GM21360 (cell line): Measurements from ENCODE around the gene MARCHF6.

Source experiments
- ATAC-seq: cut with Tn5 transposase; IDR thresholded peaks from one replicate; pipeline ENCODE4 v1.9.1; 2021; ENCODE audit warnings: mild to moderate bottlenecking, moderate library complexity; ENCODE audit not compliant: unreplicated experiment

MARCHF6 gene, protein sequence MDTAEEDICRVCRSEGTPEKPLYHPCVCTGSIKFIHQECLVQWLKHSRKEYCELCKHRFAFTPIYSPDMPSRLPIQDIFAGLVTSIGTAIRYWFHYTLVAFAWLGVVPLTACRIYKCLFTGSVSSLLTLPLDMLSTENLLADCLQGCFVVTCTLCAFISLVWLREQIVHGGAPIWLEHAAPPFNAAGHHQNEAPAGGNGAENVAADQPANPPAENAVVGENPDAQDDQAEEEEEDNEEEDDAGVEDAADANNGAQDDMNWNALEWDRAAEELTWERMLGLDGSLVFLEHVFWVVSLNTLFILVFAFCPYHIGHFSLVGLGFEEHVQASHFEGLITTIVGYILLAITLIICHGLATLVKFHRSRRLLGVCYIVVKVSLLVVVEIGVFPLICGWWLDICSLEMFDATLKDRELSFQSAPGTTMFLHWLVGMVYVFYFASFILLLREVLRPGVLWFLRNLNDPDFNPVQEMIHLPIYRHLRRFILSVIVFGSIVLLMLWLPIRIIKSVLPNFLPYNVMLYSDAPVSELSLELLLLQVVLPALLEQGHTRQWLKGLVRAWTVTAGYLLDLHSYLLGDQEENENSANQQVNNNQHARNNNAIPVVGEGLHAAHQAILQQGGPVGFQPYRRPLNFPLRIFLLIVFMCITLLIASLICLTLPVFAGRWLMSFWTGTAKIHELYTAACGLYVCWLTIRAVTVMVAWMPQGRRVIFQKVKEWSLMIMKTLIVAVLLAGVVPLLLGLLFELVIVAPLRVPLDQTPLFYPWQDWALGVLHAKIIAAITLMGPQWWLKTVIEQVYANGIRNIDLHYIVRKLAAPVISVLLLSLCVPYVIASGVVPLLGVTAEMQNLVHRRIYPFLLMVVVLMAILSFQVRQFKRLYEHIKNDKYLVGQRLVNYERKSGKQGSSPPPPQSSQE

DNA sequence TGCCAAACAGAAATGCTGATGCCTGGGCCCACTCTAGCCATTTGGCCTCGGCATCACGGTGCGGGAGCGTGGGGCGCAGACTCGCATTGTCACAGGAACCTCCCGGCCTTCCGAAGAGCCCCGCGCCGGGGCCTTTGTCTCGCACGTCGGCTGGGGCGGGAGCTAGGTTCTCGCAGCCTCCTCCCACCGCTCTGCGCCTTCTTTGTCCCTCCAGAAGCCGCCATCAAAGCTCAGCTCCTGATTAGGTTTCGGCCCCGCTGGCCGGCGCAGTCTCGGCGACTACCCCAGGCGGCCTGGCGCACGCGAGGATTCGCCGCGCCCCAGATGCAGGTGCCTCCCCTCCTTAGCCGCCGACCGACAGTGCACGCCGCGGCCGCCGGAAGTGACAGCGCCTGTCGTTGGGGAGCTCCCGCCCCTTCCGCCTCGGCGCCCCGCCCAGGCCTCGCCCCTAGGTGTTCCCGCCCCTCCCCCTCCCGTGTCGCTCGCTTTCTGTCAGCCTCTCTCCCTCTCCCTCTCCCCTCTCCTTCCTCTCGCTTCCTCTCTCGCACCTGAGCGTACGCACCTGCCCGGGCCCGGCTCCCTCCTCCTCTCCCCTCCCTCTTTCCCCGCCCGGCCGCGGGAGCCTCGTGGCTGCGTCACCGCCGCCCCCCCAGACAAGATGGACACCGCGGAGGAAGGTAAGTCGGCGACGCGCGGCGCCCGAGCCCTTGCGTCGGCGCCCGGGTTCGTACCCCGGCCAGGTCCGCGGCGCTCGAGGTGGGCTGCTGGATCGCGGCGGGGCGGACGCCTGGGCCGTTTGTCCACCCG is at the start of gene MARCHF6:
TSS of gene MARCHF6 (plus strand) at position 455 of the 807 bp plus-strand sequence. CDS start at position 659, 204 bp downstream.
- peak; percentile 84 for ATAC-seq

DNA sequence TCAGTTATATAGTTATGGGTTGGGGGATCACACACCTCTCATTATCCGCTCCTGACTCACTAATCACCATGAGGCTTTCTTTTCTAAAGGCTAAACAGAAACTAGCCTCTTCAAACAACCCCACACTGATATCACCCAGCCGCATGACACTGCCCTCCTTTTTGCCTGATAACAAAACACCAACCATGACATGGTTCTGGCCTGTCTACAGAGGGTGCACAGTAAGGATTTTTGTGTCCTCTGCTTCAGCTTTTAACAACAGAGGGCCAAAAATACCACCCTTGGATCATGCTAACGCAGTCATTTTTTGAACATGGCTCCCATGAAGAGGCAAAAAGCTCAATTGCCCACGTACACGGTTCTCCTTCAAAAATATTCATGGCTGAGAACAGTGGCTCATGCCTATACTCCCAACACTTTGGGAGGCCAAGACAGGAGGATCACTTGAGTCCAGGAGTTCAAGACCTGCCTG is 49.8 kb upstream of the MARCHF6 start:
- no peak for ATAC-seq

DNA sequence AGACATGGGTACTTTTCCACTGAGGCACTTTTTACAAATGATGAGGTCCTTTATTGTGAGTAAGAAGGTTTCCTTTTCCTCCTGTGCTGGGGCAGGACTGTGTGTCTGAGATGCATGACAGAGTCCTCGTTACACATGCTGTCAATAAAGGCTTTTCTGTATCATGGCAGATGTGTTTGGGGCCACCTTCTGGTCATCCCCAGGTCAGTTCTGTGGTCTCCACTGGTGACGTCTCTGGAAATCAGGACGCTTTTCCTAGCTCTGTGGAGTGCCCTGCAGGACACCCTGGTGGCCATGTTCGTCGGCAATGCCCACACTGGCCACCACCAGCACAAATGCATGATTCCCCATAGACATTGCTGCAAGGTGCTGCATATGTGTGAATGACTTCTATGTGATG is 48.6 kb upstream of the MARCHF6 start:
- no peak for ATAC-seq

DNA sequence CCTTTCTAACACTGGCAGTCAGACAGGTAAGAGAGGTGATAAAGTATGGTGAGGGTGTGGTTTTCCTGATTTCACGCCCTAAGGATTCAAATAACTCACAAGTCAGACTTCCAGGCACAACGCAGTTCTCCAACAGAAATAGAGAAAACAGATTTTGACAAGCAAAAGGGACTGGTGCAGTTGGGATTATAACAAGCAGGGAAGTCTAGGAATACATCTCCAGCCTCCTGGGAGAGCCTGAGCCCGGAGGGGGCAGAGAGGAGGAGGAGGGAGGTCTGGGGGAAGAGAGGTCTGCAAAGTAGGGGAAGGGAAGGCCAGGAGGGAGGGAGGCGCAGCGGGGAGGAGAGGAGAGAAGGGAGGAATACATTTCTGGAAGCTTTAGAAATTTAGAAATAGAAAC is 47.4 kb upstream of the MARCHF6 start:
- no peak for ATAC-seq

DNA sequence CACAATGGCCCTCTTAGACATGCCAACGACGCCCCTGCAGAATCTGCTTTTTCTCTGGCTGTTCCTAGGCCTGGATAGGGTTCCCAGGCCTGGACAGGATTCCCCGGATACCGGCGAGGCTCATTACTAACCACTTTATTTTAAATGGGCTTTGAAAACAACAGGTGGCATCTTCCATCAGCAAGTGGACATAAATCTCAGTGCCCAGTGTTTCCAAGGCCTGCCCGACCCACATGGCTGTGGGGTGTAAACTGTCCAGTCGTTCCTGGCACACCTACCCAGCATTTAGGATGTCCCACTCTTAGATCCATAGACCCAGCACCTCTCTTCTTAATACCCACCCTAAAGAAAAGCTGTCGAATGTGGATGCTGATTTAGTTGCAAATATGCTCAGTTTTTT is 46.7 kb upstream of the MARCHF6 start:
- no peak for ATAC-seq

DNA sequence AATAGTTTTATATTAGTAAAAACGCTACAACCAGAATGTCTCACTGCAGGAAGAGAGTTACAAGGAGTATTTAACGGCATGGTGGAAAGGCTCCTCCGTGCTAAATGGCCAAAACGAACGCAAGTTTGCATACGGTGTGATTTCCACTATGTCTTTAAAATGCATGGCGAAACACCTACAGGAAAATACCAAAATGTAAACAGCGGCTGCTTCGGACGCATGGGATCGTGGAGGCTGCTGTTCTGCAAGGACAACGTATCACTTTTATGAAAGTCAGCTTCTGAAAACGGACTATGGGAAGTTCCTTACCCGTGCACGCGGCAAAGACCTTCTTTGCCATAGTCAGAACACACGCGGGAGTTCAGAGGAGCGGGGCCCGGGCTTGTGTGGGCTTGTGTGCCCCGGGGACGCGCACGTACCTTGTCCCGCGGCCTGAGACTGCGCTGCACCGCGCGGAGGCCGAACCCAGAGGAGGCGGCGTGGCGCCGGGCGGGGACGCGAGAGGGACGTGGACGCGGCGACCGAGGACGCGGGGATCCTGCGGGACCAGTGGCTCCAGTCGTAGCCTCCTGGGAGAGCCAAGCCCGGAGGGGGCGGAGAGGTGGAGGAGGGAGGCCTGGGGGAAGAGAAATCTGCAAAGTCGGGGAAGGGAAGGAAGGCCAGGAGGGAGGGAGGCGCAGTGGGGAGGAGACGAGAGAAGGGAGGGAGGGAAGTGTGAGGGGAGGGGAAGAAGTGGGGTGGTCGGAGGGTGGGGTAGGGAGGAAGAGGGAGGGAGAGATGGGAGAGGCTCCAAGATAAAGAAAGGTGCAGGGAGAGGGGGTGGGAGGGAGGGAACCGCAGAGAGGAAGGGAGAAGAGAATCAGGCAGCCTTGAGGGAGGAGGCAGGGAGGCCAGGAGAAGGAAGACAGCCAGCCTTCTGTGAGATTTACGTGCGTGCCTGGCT is 46.0 kb upstream of the MARCHF6 start, which contains the start of gene CMBL:
TSS of gene CMBL (minus strand) at position 697 of the 943 bp plus-strand sequence. CDS start 17,140 bp downstream, outside the sequence.
- peak; percentile 85 for ATAC-seq

DNA sequence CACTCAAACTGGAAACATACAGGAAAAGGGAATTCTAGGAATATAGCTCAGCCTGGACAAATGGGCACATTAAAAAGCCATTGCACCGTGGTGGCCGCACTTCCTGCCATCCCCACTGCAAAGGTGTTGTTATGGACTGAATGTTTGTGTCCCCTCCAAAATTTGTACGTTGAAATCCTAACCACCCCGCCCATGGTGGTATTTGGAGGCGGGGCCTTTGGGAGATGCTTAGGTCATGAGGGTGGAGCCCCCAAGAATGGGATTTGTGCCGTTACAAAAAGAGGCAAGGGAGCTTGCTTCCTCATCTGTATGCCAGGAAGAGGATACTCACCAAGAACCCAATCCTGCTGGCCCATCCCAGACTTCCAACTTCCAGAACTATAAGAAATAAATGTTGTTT is 44.7 kb upstream of the MARCHF6 start:
- ATAC-seq: no peak

DNA sequence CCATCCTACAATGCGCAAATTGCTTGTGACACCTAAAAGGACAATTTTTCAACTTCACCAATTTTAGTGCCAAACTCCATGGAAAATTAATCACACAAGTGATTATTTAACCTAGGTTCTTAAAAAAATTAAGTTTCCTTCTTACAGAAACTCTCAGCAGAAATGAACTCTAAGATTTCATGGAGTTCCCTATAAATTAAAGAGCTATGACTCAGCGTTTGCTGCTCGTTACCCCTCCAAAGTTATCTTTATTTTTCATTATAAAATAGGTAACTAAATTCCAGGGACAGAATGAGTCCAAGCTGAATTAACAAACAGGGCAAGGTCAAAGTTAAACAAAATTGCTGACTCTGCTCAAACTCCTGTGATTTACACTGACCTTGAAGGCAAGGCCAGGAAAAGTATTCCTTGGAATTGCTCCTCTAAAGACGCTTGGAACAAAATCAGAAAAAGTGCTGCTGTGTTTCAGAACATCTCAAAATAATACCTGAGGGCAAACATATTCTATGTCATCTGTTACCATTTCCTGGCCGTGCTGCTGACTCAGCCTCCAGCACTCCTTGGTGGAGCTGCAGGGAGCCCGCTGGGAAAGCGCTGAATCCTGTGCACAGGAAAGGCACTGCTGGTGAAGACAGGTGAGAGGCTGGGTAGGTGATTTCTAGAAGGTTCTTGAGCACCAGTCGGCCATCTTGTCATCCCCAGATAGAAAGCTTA is 43.3 kb upstream of the MARCHF6 start:
- no peak for ATAC-seq

DNA sequence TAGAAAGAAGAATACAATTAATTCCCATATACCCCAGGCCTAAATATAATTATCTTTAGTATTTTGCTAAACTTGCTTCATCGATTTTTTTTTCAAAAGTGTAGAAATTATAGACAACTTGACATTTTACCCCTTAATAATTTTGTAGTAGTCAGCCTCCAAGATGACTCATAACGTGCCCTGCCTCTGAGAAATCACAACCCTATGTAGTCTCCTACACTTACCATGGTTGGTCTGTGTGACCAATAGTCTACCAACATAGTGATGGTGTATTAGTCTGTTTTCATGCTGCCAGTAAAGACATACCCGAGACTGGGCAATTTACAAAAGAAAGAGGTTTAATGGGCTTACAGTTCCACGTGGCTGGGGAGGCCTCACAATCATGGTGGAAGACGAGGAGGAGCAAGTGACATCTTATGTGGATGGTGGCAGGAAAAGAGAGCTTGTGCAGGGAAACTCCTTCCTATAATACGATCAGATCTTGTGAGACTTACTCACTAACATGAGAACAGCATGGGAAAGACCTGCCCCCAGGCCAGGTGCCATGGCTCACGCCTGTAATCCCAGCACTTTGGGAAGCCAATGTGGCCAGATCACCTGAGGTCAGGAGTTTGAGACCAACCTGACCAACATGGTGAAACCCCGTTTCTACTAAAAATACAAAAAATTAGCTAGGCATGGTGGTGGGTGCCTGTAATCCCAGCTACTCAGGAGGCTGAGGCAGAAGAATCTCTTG is 42.5 kb upstream of the MARCHF6 start:
- ATAC-seq: peak; percentile 53

DNA sequence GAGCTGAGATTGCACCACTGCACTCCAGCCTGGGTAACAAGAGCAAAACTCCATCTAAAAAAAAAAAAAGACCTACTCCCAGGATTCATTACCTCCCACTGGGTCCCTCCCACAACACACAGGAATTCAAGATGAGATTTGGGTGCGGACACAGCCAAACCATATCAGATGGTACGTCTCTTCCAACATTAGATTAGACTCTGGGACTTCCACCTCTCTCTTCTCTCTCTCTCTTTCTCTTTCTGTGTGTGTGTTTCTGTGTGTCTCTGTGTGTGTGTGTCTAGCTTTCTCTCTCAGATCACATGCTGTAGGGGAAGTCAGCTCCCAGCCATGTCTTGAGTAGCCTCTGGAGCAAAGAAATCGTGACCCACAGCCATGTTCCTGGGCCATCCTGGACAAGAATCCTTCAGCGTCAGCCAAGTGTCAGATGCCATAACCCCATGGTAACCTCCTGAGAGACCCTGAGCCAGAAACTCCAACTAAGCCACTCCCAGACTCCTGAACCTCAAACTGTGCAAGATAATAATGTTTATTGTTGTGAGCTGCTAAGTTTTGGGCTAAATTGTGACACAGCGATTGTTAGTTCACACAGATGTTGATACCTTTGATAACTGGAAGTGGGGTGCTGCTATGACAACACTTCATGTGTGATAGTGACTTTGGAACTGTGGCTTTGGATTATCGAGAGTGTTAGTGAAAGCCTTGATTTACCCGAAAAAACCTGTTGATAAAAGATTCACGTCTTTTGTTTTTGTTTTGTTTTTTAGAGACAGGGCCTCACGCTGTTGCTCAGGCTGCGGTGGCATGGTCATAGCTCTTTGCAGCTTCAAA is 41.7 kb upstream of the MARCHF6 start:
- ATAC-seq: no peak

DNA sequence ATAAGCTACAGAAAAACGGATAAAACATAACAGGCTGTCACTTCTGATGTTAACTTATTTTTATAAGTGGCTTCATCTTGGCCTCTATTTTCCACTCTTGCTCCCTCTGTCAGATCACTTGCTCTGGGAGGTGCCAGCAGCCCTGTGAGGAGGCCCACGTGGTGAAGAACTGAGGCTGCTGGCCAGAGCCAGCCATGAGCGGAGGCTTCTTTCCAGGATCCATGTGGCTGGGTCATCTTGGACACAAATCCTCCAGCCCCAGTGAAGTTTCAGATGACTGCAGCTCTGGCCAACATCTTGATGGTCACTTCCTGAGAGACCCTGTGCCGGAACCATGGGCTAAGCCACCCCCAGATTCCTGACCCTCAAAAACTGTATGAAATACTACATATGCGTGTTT is 38.3 kb upstream of the MARCHF6 start:
- ATAC-seq: no peak

DNA sequence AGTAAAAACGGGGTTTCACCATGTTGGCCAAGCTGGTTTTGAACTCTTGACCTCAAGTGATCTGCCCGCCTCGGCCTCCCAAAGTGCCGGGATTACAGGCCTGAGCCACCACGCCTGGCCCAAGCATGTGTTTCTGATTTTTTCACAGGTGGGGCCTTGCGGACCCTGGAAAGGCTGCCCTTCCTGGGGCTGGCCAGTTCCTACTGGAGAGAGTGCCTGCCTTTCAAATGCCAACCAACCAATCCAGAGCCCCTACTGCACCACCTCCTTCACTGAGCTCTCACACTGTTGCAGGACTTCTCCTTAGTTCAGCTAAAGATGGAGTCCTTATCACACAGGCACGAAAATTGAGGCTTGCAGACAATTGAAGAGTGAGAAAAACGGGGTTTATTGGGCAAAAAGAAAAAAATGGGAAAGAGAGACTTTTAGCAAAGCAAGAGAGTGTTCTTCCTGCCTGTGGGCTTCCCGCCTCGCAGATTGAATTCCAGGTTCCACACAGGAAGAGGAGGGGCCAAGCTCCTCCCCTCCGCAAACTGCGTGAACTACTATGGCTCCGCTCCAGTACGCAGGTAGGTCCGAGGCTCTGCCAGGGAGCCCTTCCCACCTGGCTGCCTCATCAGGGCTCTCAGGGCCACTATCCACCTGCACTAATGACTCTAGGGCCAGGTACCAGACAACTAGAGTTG is 37.5 kb upstream of the MARCHF6 start:
- no peak for ATAC-seq

DNA sequence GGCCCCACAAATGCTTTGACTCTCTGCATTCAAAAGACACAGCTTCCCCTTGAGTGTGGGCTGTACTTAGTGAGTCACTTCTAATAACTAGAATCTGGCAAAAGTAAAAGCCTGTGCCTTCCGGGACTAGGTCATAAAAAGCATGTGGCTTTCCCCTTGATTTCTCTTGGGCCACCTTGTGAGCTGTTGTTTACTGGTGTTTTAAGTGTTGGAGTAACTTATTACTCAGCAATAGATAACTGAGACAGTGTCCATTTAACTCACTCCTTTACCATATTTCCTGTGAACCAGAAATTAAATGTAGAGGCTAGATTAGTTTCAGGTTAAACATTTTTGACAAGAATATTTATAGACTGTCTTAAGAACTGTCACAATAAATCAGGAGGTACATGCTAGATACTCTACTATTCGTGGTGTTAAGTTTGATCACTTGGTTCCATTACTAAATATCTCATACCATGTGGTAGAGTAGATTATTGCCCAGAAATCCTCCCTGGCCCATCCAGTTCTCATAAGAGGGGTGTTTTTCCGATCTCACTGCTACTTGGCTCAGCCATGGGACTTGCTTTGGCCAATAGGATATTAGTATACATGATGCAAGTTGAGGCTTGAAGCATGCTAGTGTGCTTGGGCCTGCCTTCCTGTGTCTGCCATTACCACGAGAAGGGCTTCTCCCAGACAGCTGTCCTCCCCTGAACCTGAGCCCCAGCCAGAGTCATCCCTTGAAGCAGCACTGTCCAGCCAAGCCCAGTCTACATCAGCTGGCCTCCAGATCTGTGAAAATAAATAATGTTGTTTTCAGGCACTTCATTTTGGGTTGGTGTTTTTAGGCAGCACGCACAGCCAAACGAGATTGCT is 35.4 kb upstream of the MARCHF6 start:
- peak; percentile 60 for ATAC-seq

DNA sequence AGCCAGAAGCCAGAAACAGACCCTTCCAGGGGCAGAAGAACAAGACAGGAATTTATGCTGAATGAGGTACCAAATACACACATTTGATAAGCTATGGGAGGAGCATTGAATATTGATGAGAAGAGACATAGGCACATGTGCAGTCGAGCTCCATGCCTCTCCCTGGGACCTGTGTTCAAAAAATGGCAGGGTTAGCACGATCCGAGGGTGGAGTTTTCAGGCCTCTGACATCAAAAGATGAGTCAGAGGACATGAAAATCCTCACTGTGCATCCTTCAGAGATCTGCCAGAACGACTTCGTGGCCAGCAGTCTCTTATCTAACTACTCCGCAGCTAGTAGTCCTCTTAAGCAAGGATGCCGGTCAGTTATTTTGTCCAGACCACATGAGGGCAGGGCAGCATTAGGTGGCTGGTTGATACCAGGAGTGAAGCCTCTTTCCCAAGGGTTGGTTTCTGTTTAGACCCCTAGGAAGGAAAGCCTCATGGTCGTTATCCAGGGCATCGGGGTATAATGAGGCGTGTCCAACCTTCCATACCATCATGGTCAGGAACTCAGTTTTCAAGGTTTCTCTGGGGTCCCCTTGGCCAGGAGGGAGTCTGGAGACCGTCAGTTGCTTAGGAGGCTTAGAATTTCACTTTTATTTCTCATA is 34.2 kb upstream of the MARCHF6 start:
- ATAC-seq: no peak

DNA sequence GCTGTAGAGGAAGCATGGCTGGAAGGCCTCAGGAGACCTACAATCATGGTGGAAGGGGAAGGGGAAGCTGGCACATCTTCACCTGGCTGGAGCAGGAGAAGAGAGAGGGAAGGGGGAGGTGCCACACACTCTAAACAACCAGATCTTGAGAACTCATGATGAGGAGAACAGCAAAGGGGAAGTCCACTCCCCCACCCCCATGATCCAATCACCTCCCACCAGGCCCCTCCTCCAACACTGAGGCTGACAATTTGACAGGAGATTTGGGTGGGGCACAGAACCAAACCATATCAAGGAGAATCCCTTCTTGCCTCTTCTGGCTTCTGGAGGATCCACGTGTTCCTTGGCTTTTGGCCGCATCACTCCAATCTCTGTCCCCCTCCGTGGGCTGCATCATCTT is 32.7 kb upstream of the MARCHF6 start:
- no peak for ATAC-seq
